ENCODE measurements around the gene ACTBL2. TPM values are rescaled to one million over a fixed set of nuclear protein-coding genes. Genes with fewer than 3 reads are reported as not detected.

The ACTBL2 gene
- total RNA-seq, 1 donor from 2014 or later = not detected

DNA sequence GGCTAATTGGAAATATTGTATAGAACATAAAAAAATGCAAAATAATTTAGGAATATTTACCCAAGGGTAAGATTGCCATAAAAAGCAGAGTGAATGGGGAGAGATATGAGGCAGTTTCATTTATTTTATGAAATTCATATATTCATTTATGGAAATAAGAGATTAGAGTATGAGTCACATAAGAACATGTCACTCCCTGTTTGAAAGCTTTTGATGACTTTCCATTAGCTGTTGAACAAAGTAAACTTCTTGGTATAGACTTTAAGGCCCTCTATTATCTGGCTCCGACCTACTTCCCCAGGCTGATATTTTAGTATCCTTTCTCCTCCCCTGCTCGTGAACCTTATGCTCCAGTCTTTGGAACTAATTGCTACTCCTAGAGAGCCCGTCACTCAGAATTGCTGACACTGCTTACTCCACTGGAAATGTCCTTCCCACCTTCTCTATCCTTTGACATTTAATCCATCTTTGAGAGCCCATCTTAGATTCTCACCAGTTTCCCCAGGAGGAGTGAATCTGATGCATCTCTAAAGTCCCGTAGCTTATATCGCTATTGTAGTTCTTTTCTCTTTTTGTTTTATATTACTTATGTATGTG is 8.9 kb upstream of the ACTBL2 start:
- intact Hi-C loops (cut with DNase I) = no loop called here
- no peak overlapping the region for H3K27ac ChIP-seq
- no peak for DNase-seq (ENCODE audit: low spot score in 2 of 2)
- H3K4me1 ChIP-seq = peaks cover 0 to 9% of the 10 kb centered on the region in 2 donors
- no peak overlapping the region for H3K4me3 ChIP-seq
- no peaks in the 10 kb centered on the region for H3K9me3 ChIP-seq
- TF ChIP-seq, protein P1, sequence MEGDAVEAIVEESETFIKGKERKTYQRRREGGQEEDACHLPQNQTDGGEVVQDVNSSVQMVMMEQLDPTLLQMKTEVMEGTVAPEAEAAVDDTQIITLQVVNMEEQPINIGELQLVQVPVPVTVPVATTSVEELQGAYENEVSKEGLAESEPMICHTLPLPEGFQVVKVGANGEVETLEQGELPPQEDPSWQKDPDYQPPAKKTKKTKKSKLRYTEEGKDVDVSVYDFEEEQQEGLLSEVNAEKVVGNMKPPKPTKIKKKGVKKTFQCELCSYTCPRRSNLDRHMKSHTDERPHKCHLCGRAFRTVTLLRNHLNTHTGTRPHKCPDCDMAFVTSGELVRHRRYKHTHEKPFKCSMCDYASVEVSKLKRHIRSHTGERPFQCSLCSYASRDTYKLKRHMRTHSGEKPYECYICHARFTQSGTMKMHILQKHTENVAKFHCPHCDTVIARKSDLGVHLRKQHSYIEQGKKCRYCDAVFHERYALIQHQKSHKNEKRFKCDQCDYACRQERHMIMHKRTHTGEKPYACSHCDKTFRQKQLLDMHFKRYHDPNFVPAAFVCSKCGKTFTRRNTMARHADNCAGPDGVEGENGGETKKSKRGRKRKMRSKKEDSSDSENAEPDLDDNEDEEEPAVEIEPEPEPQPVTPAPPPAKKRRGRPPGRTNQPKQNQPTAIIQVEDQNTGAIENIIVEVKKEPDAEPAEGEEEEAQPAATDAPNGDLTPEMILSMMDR (IDR thresholded peaks at IDR 0.05) = no peak
- H3K27me3 ChIP-seq = no peaks in the 10 kb centered on the region
- H3K36me3 ChIP-seq = no peaks in the 10 kb centered on the region

DNA sequence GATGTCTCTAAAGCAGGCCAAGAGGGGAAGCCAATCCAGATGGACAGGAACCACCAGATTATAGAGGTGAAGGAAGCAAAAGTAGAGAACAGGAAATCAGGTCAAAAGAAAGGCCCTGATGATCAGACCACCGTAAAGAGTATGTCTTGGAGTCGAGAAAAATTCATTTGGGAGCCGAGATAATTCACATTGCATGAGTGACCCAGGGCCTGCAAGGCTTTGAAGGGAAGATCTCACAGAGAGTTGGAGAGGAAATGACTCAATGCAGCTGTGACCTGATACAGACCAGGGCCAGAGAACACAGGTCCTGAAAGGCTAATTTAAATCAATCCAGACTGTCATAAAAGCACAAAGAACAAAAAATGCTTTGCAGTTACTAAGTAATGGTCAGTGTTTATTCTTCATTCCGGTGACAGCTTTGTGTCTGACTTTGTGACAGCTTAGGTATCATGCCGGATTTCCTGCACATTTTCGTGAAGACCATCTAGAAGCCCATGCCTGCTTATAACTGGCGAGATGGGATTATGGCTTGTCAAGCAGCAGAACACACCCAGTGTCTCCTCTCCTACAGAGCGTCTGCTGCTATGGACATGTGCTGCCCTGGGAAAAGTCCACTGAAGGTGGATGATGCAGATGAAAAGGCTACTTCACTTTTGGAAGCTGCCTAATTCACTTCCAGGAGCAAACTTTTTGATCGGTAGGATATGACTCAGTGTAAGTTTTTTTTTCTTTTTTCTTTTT is 5.8 kb upstream of the ACTBL2 start:
- H3K4me1 ChIP-seq = no peaks in the 10 kb centered on the region
- H3K9me3 ChIP-seq = no peaks in the 10 kb centered on the region
- no peak overlapping the region for H3K27ac ChIP-seq
- TF ChIP-seq, protein P1 (IDR thresholded peaks at IDR 0.05) = no peak
- intact Hi-C loops (cut with DNase I) = no loop called here
- H3K36me3 ChIP-seq = no peaks in the 10 kb centered on the region
- H3K27me3 ChIP-seq = no peaks in the 10 kb centered on the region
- H3K4me3 ChIP-seq = no peak overlapping the region
- DNase-seq (ENCODE audit: low spot score in 2 of 2) = no peak

DNA sequence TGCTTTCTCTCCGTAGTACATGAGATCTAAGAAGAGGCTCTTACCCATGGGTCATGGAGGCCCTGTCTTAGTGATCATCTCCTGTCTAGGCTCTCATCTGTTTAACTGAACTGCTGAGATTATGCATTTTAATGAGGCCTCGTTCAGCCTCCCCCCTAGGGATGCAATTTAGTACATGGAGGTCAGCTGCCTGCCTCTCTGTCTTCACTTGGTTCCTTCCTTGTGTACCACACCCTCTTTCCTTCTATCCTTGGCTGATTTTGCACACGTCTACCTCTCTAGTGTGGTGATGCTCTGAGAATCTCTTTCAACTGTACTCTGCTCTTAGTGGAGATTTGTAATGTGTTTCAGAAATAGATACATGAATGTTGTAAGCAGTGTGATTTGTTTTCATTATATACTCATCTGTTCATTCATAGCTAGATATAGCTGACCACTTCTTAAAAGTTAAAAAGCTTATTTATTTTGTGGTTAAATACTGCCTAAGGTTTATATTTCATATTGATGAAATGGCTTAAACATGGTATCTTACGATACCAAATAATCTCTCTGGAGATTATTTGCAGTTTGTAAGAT is 3.5 kb upstream of the ACTBL2 start:
- TF ChIP-seq, protein P1 (IDR thresholded peaks at IDR 0.05) = no peak
- H3K36me3 ChIP-seq = no peaks in the 10 kb centered on the region
- H3K4me1 ChIP-seq = no peaks in the 10 kb centered on the region
- intact Hi-C loops (cut with DNase I) = no loop called here
- no peak for DNase-seq (ENCODE audit: low spot score in 2 of 2)
- no peaks in the 10 kb centered on the region for H3K27me3 ChIP-seq
- no peak overlapping the region for H3K27ac ChIP-seq
- no peak overlapping the region for H3K4me3 ChIP-seq
- no peaks in the 10 kb centered on the region for H3K9me3 ChIP-seq

DNA sequence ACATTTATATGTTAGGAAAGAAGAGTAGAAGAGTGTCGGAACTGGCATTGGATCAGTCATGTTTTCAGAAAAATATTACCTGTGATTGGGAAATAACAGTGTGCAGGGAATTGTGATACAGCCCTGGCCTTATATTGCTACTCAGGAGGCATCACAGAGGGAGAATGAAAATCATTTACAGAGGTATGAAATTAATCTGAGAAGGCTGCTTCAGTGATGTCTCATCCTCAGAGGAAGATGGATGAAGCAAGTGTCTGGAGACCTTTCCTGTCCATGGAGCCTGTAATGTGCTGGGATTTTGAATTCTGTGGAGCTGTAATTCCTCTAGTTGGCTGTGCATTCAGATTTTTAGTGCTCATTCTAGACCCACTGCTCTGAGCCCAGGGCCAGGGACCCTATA is 3.8 kb downstream of the ACTBL2 start:
- no peak for DNase-seq (ENCODE audit: low spot score in 2 of 2)
- H3K27ac ChIP-seq = no peak overlapping the region
- H3K4me3 ChIP-seq = no peak overlapping the region
- H3K27me3 ChIP-seq = no peaks in the 10 kb centered on the region
- no peaks in the 10 kb centered on the region for H3K36me3 ChIP-seq
- TF ChIP-seq, protein P1 (IDR thresholded peaks at IDR 0.05) = no peak
- intact Hi-C loops (cut with DNase I) = no loop called here
- H3K9me3 ChIP-seq = no peaks in the 10 kb centered on the region
- H3K4me1 ChIP-seq = peaks cover 0 to 2% of the 10 kb centered on the region in 2 donors

DNA sequence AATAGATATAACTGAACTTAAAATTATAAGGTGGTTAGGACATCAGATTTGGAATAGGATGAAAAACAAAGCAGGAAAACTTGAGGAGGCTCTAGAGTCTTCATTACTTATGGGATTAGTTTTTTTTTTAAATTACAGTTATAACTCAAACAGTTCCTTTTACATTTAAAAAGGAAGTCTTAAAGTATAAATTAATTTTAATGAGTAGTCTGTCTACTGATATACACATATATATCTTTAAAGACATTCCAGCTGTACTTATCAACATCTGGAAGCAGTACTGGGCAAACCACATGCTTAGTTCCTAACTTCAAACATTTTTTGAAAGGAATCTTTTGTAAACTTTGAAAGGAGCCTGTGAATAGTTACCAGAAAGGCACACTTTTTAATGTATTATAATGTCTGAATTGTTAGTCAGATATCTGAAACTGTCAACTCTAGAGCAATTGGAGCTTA is 6.0 kb downstream of the ACTBL2 start:
- Histone ChIP-seq H3K9me3 (no peaks in the 10 kb centered on the region), H3K36me3 (no peaks in the 10 kb centered on the region), H3K27me3 (no peaks in the 10 kb centered on the region), H3K27ac (no peak overlapping the region), H3K4me1 (peaks cover 0 to 2% of the 10 kb centered on the region in 2 donors), H3K4me3 (no peak overlapping the region)
- no peak for DNase-seq (ENCODE audit: low spot score in 2 of 2)
- TF ChIP-seq, protein P1 (IDR thresholded peaks at IDR 0.05) = no peak
- intact Hi-C loops (cut with DNase I) = no loop called here

All from ascending aorta (tissue), 2 donors.